Adrenal gland (tissue), 5 donors: ENCODE measurements around the gene FBXO41.

Source experiments
- CTCF ChIP-seq, 6 experiments: fragments of 450-650 bp in 4 of 6; fragments of 200-600 bp in 2 of 6; sonication (generic) in 1 of 6; IDR thresholded peaks; 1 replicate in 5 of 6; 2 replicates in 1 of 6; pipeline versions ENCODE4 v1.5.1 to v1.8.0; 2016 to 2021; ENCODE audit warnings: antibody characterized with exemption in 6 of 6, mild to moderate bottlenecking in 2 of 6, moderate library complexity in 1 of 6
- POLR2A ChIP-seq, 2 donors: fragments of 450-650 bp; IDR thresholded peaks; one replicate each; pipeline ENCODE4 v1.6.1; 2017; ENCODE audit warnings: antibody characterized with exemption in 2 of 2, mild to moderate bottlenecking in 2 of 2, moderate library complexity in 1 of 2
- donor health status: DM: no; HTN: no; CAD: no.

DNA sequence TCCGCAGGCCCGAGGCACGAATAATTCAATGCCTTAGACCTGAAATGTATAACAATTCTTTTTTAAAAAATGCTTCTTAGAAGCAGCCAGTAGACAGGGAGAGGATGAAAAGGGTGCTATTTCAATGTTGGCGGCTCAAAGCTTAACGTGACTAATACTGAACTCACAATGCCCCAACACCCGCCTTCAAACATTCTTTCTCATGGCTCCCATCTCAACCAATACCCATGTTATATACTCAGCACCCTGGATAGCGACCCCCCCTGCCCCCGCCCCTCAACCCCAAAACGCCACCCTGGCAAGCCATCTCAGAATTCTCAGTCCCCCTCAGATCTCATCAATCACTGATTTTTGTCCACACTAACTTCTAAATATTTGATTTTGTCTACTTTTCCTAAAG is 4.4 kb downstream of the FBXO41 start:
- TF ChIP-seq CTCF (IDR thresholded peaks at IDR 0.05) (no peak), POLR2A (IDR thresholded peaks at IDR 0.05) (no peak)
